CD14-positive monocyte (primary cell): ENCODE results near the gene CADM1. TPM values are rescaled to one million over a fixed set of nuclear protein-coding genes. Genes with fewer than 3 reads are reported as not detected.

Experiments used
- DNase-seq, 3 donors: peaks; one replicate each; pipeline ENCODE4 v3.0.0-alpha.2; 2011 to 2022
- H2AFZ ChIP-seq: 2 replicates; pipeline ENCODE4 v1.6.0; 2012; ENCODE audit warnings: mild to moderate bottlenecking, low read depth, low read length, inconsistent platforms; ENCODE audit not compliant: insufficient read depth, poor library complexity, severe bottlenecking
- H3K27ac ChIP-seq, 2 donors: 1 replicate in 1 of 2; 2 replicates in 1 of 2; pipeline ENCODE4 v1.5.1; 2012 to 2013; ENCODE audit warnings: low read length in 2 of 2, control low read depth in 1 of 2, inconsistent platforms in 1 of 2, low read depth in 1 of 2, mild to moderate bottlenecking in 1 of 2
- H3K27me3 ChIP-seq, 2 donors: one replicate each; pipeline versions ENCODE4 v1.6.0 to v1.6.1; 2011 to 2013; ENCODE audit warnings: low read length in 2 of 2; ENCODE audit not compliant: control insufficient read depth in 2 of 2, insufficient read depth in 2 of 2
- H3K36me3 ChIP-seq, 2 donors: replicated peaks in 1 of 2; 1 replicate in 1 of 2; 2 replicates in 1 of 2; pipeline versions ENCODE4 v1.5.1 to v1.6.1; 2012 to 2013; ENCODE audit warnings: low read length in 2 of 2, control low read depth in 1 of 2, inconsistent platforms in 1 of 2, mild to moderate bottlenecking in 1 of 2; ENCODE audit not compliant: insufficient read depth in 2 of 2, control insufficient read depth in 1 of 2
- H3K4me1 ChIP-seq, 2 donors: 1 replicate in 1 of 2; 2 replicates in 1 of 2; pipeline versions ENCODE4 v1.5.1 to v1.6.1; 2012 to 2013; ENCODE audit warnings: low read length in 2 of 2, control low read depth in 1 of 2, inconsistent platforms in 1 of 2, mild to moderate bottlenecking in 1 of 2, moderate library complexity in 1 of 2; ENCODE audit not compliant: insufficient read depth in 2 of 2, control insufficient read depth in 1 of 2
- H3K4me2 ChIP-seq: replicated peaks from 2 replicates; pipeline ENCODE3; 2012; ENCODE audit warnings: low read length, moderate library complexity, mild to moderate bottlenecking; ENCODE audit not compliant: poor library complexity, severe bottlenecking; ENCODE audit errors: extremely low read depth
- H3K4me3 ChIP-seq, 3 experiments: fragments of 200-600 bp in 1 of 3; sonication (generic) in 1 of 3; replicated peaks in 1 of 3; 1 replicate in 2 of 3; 2 replicates in 1 of 3; pipeline ENCODE4 v1.5.1; 2011 to 2013; ENCODE audit warnings: low read length in 3 of 3, mild to moderate bottlenecking in 3 of 3, control low read depth in 2 of 3, low read depth in 2 of 3, inconsistent platforms in 1 of 3, moderate library complexity in 1 of 3
- H3K79me2 ChIP-seq: 2 replicates; pipeline ENCODE4 v1.6.0; 2012; ENCODE audit warnings: mild to moderate bottlenecking, control low read depth, inconsistent platforms, low read length, moderate library complexity; ENCODE audit not compliant: insufficient read depth
- H3K9ac ChIP-seq: 2 replicates; pipeline ENCODE4 v1.6.0; 2017; ENCODE audit warnings: low read length, mild to moderate bottlenecking; ENCODE audit not compliant: insufficient read depth, poor library complexity, severe bottlenecking
- H3K9me3 ChIP-seq, 2 donors: replicated peaks in 1 of 2; 1 replicate in 1 of 2; 2 replicates in 1 of 2; pipeline versions ENCODE4 v1.5.1 to v1.6.1; 2012 to 2013; ENCODE audit warnings: low read length in 2 of 2, control low read depth in 1 of 2; ENCODE audit not compliant: control insufficient read depth in 1 of 2, insufficient read depth in 1 of 2
- H4K20me1 ChIP-seq: 2 replicates; pipeline ENCODE4 v1.6.0; 2012; ENCODE audit warnings: mild to moderate bottlenecking, low read length, control low read depth, moderate library complexity; ENCODE audit not compliant: insufficient read depth
- H3K27ac Mint-ChIP-seq, 7 donors: one replicate each; pipeline ENCODE4 v1.8.0; 2020; ENCODE audit warnings: mild to moderate bottlenecking in 7 of 7, mixed read lengths in 7 of 7, moderate library complexity in 6 of 7, inconsistent platforms in 2 of 7
- H3K27me3 Mint-ChIP-seq, 3 donors: one replicate each; pipeline ENCODE4 v1.8.0; 2021 to 2022; ENCODE audit warnings: low read depth in 3 of 3, mild to moderate bottlenecking in 3 of 3, mixed read lengths in 3 of 3, moderate library complexity in 3 of 3, inconsistent platforms in 1 of 3
- H3K36me3 Mint-ChIP-seq, 2 donors: one replicate each; pipeline ENCODE4 v1.8.0; 2020; ENCODE audit warnings: mixed read lengths in 2 of 2, inconsistent platforms in 1 of 2, mild to moderate bottlenecking in 1 of 2
- H3K4me1 Mint-ChIP-seq: one replicate; pipeline ENCODE4 v1.8.0; 2020; ENCODE audit warnings: mild to moderate bottlenecking, mixed read lengths
- H3K4me3 Mint-ChIP-seq, 2 donors: one replicate each; pipeline ENCODE4 v1.8.0; 2020; ENCODE audit warnings: mild to moderate bottlenecking in 2 of 2, mixed read lengths in 2 of 2, moderate library complexity in 1 of 2
- H3K9me3 Mint-ChIP-seq, 7 donors: one replicate each; pipeline ENCODE4 v1.8.0; 2020 to 2022; ENCODE audit warnings: mixed read lengths in 7 of 7, mild to moderate bottlenecking in 6 of 7, moderate library complexity in 6 of 7, inconsistent platforms in 2 of 7
- CTCF ChIP-seq: fragments of 200-600 bp; IDR thresholded peaks from one replicate; pipeline ENCODE4 v1.8.0; 2022; ENCODE audit warnings: antibody characterized with exemption, mild to moderate bottlenecking
- WGBS: methylation state at CpG from one replicate; pipeline ENCODE4 v1.1.5; 2013; ENCODE audit warnings: missing lambda C conversion rate; ENCODE audit not compliant: insufficient coverage; 5-methylcytosine and 5-hydroxymethylcytosine counted together
- intact Hi-C, 2 donors: fragments of 100-400 bp; cut with micrococcal nuclease; formaldehyde crosslinking; loops; one replicate each; pipeline versions ENCODE4 v1.15.0 to v1.15.1; 2023
- polyA plus RNA-seq, 3 donors: library from polyadenylated mRNA; depleted of rRNA in 1 of 3; unstranded in 2 of 3; stranded (reverse) in 1 of 3; fragments of 300-500 nt in 2 of 3; fragments of >200 nt in 1 of 3; fragmentation: Illumina TruSeq in 2 of 3; gene quantifications; 1 replicate in 2 of 3; 2 replicates in 1 of 3; pipeline ENCODE4 v1.2.3, GENCODE V29; 2012 to 2021

Gene CADM1
- polyA plus RNA-seq, 3 donors, result not detected

GRCh38 chr11:115183136-115183535, 321.1 kb downstream of the CADM1 start:
- no peaks in the 10 kb centered on the region for H3K36me3 Mint-ChIP-seq
- no peak overlapping the region for H3K4me3 Mint-ChIP-seq
- H3K27me3 Mint-ChIP-seq, result peaks cover 0 to 2% (median 0%) of the 10 kb centered on the region in 3 donors
- H3K9me3 Mint-ChIP-seq, result peaks cover 0 to 6% (median 0%) of the 10 kb centered on the region in 7 donors
- no peaks in the 10 kb centered on the region for H3K27me3 ChIP-seq
- no peak overlapping the region for H3K9ac ChIP-seq
- no peaks in the 10 kb centered on the region for H3K4me1 Mint-ChIP-seq
- no peaks in the 10 kb centered on the region for H3K79me2 ChIP-seq
- H3K36me3 ChIP-seq, result no peaks in the 10 kb centered on the region
- H4K20me1 ChIP-seq, result no peaks in the 10 kb centered on the region
- TF ChIP-seq CTCF, result no peak
- H3K4me3 ChIP-seq, result no peak overlapping the region
- H3K4me2 ChIP-seq, result no peak overlapping the region
- intact Hi-C loops, result no loop called here
- H3K27ac Mint-ChIP-seq, result no peak overlapping the region
- H2AFZ ChIP-seq, result no peak overlapping the region
- no peak for DNase-seq
- H3K4me1 ChIP-seq, result no peaks in the 10 kb centered on the region
- H3K27ac ChIP-seq, result no peak overlapping the region
- WGBS, result 71% methylated on average over 3 of the region's 4 CpGs
- H3K9me3 ChIP-seq, result no peaks in the 10 kb centered on the region

- H2AFZ ChIP-seq, result no peak overlapping the region
- no peak overlapping the region for H3K27ac Mint-ChIP-seq
- no peak overlapping the region for H3K4me3 Mint-ChIP-seq
- no peaks in the 10 kb centered on the region for H3K79me2 ChIP-seq
- no peaks in the 10 kb centered on the region for H4K20me1 ChIP-seq
- no peaks in the 10 kb centered on the region for H3K4me1 Mint-ChIP-seq
- WGBS, result 86% methylated on average over 5 of the region's 7 CpGs
- no peaks in the 10 kb centered on the region for H3K36me3 ChIP-seq
- no peak overlapping the region for H3K4me2 ChIP-seq
- H3K9me3 Mint-ChIP-seq, result peaks cover 0 to 6% (median 0%) of the 10 kb centered on the region in 7 donors
- H3K4me1 ChIP-seq, result no peaks in the 10 kb centered on the region
- no peak for DNase-seq
- intact Hi-C loops, result no loop called here
- no peaks in the 10 kb centered on the region for H3K9me3 ChIP-seq
- H3K4me3 ChIP-seq, result no peak overlapping the region
- no peak for TF ChIP-seq CTCF
- no peaks in the 10 kb centered on the region for H3K27me3 ChIP-seq
- peaks cover 0 to 2% (median 0%) of the 10 kb centered on the region in 3 donors for H3K27me3 Mint-ChIP-seq
- H3K36me3 Mint-ChIP-seq, result no peaks in the 10 kb centered on the region
- H3K27ac ChIP-seq, result no peak overlapping the region
- H3K9ac ChIP-seq, result no peak overlapping the region
These were observed 321.8 kb downstream of the CADM1 start for GRCh38 chr11:115182282-115182955.
